GM10248 (cell line): ENCODE results near the gene EBF4.
A peak's percentile ranks its signal among the peaks of the same experiment; 100 is the strongest.

Experiments used
- CTCF ChIA-PET: fragments of 300-600 bp; sonication (Branson Sonifier 250); formaldehyde crosslinking; extraction: SDS; loops from one replicate; lab custom pipeline; 2021; ENCODE audit warnings: antibody characterized with exemption; lab: Yijun Ruan, JAX
- POLR2A ChIA-PET: fragments of 350-650 bp; sonication (Branson Sonifier 250); formaldehyde crosslinking; extraction: SDS; loops from one replicate; lab custom pipeline; 2020; ENCODE audit warnings: antibody characterized with exemption; lab: Yijun Ruan, JAX
- DNase-seq: peaks from one replicate; pipeline ENCODE4 v3.0.0; 2012; ENCODE audit errors: extremely low spot score
- CTCF ChIP-seq: IDR thresholded peaks from 2 replicates; pipeline ENCODE4 v1.5.1; 2012; ENCODE audit warnings: mild to moderate bottlenecking, low read depth; ENCODE audit errors: extremely low read depth, missing control alignments, control extremely low read depth

EBF4 gene

GRCh38 chr20:2799688-2800520 is 107.3 kb downstream of the EBF4 start:
- ChIA-PET CTCF (no interaction called here), POLR2A (no interaction called here)
- DNase-seq: peak; percentile 51
- no peak for TF ChIP-seq CTCF

GRCh38 chr20:2800521-2801285 is 108.1 kb downstream of the EBF4 start, which contains the start of gene CPXM1:
TSS of gene CPXM1 (minus strand) at chr20:2800627. CDS start at chr20:2800572, 55 bp downstream.
- no peak for TF ChIP-seq CTCF
- POLR2A ChIA-PET: no interaction called here
- peak; percentile 62 for DNase-seq
- CTCF ChIA-PET: interaction anchor here (1.0 kb wide), 2 partner anchors 9 to 10 kb away, joined by 3 read pairs; no protein-coding TSS in a partner anchor

GRCh38 chr20:2801286-2801728 is 108.7 kb downstream of the EBF4 start:
- TF ChIP-seq CTCF: no peak
- no peak for DNase-seq
- POLR2A ChIA-PET: no interaction called here
- CTCF ChIA-PET: interaction anchor here (1.0 kb wide), 2 partner anchors 9 to 10 kb away, joined by 3 read pairs; no protein-coding TSS in a partner anchor

GRCh38 chr20:2804041-2804828 is 111.7 kb downstream of the EBF4 start:
- ChIA-PET POLR2A (no interaction called here), CTCF (no interaction called here)
- TF ChIP-seq CTCF: no peak
- no peak for DNase-seq

- ChIA-PET CTCF (no interaction called here), POLR2A (no interaction called here)
- no peak for TF ChIP-seq CTCF
- DNase-seq: peak; percentile 18
Measured at GRCh38 chr20:2804852-2805688, 112.5 kb downstream of the EBF4 start.
